Measurements from ENCODE around the gene EMCN.

- TF ChIP-seq RFX5 (IDR thresholded peaks at IDR 0.05; ENCODE audit: borderline replicate concordance, low read depth, low read length) = no peak
- TF ChIP-seq RAD21 (IDR thresholded peaks at IDR 0.05 in 1 of 2, conservative IDR thresholded peaks at IDR 0.05 in 1 of 2; ENCODE audit: low read depth in 2 of 2, low read length in 2 of 2) = no peak
- no peak for TF ChIP-seq TBP (IDR thresholded peaks at IDR 0.05; ENCODE audit: low read depth, low read length)
- no peak for TF ChIP-seq EP300 (IDR thresholded peaks at IDR 0.05; ENCODE audit: borderline replicate concordance in 1 of 2, low read depth in 2 of 2, low read length in 2 of 2)
- TF ChIP-seq, protein P1, sequence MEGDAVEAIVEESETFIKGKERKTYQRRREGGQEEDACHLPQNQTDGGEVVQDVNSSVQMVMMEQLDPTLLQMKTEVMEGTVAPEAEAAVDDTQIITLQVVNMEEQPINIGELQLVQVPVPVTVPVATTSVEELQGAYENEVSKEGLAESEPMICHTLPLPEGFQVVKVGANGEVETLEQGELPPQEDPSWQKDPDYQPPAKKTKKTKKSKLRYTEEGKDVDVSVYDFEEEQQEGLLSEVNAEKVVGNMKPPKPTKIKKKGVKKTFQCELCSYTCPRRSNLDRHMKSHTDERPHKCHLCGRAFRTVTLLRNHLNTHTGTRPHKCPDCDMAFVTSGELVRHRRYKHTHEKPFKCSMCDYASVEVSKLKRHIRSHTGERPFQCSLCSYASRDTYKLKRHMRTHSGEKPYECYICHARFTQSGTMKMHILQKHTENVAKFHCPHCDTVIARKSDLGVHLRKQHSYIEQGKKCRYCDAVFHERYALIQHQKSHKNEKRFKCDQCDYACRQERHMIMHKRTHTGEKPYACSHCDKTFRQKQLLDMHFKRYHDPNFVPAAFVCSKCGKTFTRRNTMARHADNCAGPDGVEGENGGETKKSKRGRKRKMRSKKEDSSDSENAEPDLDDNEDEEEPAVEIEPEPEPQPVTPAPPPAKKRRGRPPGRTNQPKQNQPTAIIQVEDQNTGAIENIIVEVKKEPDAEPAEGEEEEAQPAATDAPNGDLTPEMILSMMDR (IDR thresholded peaks at IDR 0.05; ENCODE audit: control extremely low read depth in 1 of 3, insufficient read depth in 1 of 3, low read depth in 1 of 3, low read length in 3 of 3) = no peak
- TF ChIP-seq KDM5A (IDR thresholded peaks at IDR 0.05; ENCODE audit: low read length) = no peak
These were observed 126.7 kb downstream of the EMCN start for GRCh38 chr4:100391086-100391485.
